ENCODE results near the gene HCN1.

DNA sequence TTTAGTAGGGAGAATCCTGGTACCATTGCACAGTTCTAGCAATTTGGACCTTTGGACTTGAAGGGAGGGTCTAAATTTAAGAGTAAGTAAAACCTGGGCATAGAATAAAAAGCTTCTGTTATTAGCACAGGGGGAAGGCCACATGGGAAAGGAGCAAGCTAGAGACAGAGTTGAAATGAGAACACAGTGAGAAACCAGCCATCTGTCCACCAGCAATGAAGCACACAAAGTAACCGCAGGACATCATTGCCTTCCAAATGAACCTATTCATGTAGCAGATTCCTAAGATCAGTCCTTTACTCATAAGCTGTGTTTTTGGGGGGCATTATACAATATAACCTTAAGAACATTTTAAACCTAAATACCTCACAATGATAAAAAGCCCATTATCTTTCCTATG, 407.4 kb downstream of the HCN1 start:
- TF ChIP-seq WT1 (tag by site-specific recombination; IDR thresholded peaks at IDR 0.05) (no peak), PRDM1 (tag by site-specific recombination; IDR thresholded peaks at IDR 0.05) (no peak), ZNF624 (tag by site-specific recombination; IDR thresholded peaks at IDR 0.05) (no peak), ZBTB20 (tag by site-specific recombination; IDR thresholded peaks at IDR 0.05) (no peak), ZNF114 (tag by site-specific recombination; IDR thresholded peaks at IDR 0.05) (no peak)
- TF ChIP-seq, protein P1, sequence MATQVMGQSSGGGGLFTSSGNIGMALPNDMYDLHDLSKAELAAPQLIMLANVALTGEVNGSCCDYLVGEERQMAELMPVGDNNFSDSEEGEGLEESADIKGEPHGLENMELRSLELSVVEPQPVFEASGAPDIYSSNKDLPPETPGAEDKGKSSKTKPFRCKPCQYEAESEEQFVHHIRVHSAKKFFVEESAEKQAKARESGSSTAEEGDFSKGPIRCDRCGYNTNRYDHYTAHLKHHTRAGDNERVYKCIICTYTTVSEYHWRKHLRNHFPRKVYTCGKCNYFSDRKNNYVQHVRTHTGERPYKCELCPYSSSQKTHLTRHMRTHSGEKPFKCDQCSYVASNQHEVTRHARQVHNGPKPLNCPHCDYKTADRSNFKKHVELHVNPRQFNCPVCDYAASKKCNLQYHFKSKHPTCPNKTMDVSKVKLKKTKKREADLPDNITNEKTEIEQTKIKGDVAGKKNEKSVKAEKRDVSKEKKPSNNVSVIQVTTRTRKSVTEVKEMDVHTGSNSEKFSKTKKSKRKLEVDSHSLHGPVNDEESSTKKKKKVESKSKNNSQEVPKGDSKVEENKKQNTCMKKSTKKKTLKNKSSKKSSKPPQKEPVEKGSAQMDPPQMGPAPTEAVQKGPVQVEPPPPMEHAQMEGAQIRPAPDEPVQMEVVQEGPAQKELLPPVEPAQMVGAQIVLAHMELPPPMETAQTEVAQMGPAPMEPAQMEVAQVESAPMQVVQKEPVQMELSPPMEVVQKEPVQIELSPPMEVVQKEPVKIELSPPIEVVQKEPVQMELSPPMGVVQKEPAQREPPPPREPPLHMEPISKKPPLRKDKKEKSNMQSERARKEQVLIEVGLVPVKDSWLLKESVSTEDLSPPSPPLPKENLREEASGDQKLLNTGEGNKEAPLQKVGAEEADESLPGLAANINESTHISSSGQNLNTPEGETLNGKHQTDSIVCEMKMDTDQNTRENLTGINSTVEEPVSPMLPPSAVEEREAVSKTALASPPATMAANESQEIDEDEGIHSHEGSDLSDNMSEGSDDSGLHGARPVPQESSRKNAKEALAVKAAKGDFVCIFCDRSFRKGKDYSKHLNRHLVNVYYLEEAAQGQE (tag by site-specific recombination; IDR thresholded peaks at IDR 0.05), result no peak
- TF ChIP-seq, protein P2, sequence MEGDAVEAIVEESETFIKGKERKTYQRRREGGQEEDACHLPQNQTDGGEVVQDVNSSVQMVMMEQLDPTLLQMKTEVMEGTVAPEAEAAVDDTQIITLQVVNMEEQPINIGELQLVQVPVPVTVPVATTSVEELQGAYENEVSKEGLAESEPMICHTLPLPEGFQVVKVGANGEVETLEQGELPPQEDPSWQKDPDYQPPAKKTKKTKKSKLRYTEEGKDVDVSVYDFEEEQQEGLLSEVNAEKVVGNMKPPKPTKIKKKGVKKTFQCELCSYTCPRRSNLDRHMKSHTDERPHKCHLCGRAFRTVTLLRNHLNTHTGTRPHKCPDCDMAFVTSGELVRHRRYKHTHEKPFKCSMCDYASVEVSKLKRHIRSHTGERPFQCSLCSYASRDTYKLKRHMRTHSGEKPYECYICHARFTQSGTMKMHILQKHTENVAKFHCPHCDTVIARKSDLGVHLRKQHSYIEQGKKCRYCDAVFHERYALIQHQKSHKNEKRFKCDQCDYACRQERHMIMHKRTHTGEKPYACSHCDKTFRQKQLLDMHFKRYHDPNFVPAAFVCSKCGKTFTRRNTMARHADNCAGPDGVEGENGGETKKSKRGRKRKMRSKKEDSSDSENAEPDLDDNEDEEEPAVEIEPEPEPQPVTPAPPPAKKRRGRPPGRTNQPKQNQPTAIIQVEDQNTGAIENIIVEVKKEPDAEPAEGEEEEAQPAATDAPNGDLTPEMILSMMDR (tag by site-specific recombination; IDR thresholded peaks at IDR 0.05), result no peak
- TF ChIP-seq, protein P3, sequence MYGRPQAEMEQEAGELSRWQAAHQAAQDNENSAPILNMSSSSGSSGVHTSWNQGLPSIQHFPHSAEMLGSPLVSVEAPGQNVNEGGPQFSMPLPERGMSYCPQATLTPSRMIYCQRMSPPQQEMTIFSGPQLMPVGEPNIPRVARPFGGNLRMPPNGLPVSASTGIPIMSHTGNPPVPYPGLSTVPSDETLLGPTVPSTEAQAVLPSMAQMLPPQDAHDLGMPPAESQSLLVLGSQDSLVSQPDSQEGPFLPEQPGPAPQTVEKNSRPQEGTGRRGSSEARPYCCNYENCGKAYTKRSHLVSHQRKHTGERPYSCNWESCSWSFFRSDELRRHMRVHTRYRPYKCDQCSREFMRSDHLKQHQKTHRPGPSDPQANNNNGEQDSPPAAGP (tag by site-specific recombination; IDR thresholded peaks at IDR 0.05), result no peak
